Sigmoid colon (tissue), 4 donors: Measurements from ENCODE around the gene HBG2.

Experiments
- CTCF ChIP-seq, 4 experiments: fragments of 450-650 bp in 3 of 4; fragments of 200-600 bp in 1 of 4; IDR thresholded peaks; one replicate each; pipeline ENCODE4 v1.5.1; 2016 to 2019; ENCODE audit warnings: antibody characterized with exemption in 4 of 4, mild to moderate bottlenecking in 3 of 4, moderate library complexity in 2 of 4
- POLR2AphosphoS5 ChIP-seq, 4 donors: sonication (generic); formaldehyde crosslinking; IDR thresholded peaks; one replicate each; pipeline ENCODE4 v1.6.1; 2017; ENCODE audit warnings: antibody characterized with exemption in 4 of 4

GRCh38 chr11:5300251-5300650 is 45.7 kb upstream of the HBG2 start:
- TF ChIP-seq CTCF (IDR thresholded peaks at IDR 0.05) (no peak), POLR2AphosphoS5 (IDR thresholded peaks at IDR 0.05) (no peak)
